Ishikawa (cell line): ENCODE data around the gene RPTOR.

Experiments
- CREB1 ChIP-seq: IDR thresholded peaks from 2 replicates; pipeline ENCODE4 v1.6.1; 2012; ENCODE audit warnings: low read depth
- RAD21 ChIP-seq: IDR thresholded peaks from 2 replicates; pipeline ENCODE4 v1.6.1; 2012; ENCODE audit warnings: low read depth
- TAF1 ChIP-seq: IDR thresholded peaks from 2 replicates; pipeline ENCODE4 v1.6.1; 2012; ENCODE audit warnings: low read depth, mild to moderate bottlenecking
- YY1 ChIP-seq: IDR thresholded peaks from 2 replicates; pipeline ENCODE4 v1.6.1; 2012; ENCODE audit warnings: low read depth

DNA sequence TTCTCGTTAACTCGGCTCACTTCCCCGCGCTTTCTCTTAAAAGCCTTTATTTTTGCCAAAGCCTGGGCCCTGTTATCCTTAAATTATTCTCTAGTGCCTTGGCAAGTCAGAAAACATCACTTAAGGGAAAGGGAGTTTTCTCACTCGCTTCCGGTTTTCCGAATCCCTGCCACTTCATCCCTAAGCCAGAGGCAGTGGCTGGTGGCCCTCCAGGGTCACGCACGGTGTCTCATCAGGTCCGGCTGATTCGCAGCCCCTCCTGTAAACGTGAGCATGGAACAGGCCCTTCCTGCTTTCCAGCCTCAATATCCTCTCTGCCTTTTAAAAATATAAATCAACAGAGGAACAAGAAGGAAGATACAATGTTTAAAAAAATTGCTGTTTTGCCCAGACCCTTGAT lies 304.5 kb downstream of the RPTOR start:
- TF ChIP-seq RAD21 (no peak), TAF1 (no peak), CREB1 (no peak), YY1 (no peak)
